Loucy (cell line): Measurements from ENCODE around the gene MAP7D1.

Source experiments
- EZH2phosphoT487 ChIP-seq: fragments of 200-600 bp; IDR thresholded peaks from 2 replicates; pipeline ENCODE4 v1.6.1; 2018; ENCODE audit warnings: antibody characterized with exemption, mild to moderate bottlenecking, moderate library complexity, borderline replicate concordance
- TF ChIP-seq, protein P1 (sequence below): fragments of 200-600 bp; sonication (generic); conservative IDR thresholded peaks from 2 replicates; pipeline ENCODE4 v1.5.1; 2014; ENCODE audit warnings: mild to moderate bottlenecking, antibody characterized with exemption, low read length

GRCh38 chr1:36176106-36176949 is 20.4 kb downstream of the MAP7D1 start:
- TF ChIP-seq, protein P1, sequence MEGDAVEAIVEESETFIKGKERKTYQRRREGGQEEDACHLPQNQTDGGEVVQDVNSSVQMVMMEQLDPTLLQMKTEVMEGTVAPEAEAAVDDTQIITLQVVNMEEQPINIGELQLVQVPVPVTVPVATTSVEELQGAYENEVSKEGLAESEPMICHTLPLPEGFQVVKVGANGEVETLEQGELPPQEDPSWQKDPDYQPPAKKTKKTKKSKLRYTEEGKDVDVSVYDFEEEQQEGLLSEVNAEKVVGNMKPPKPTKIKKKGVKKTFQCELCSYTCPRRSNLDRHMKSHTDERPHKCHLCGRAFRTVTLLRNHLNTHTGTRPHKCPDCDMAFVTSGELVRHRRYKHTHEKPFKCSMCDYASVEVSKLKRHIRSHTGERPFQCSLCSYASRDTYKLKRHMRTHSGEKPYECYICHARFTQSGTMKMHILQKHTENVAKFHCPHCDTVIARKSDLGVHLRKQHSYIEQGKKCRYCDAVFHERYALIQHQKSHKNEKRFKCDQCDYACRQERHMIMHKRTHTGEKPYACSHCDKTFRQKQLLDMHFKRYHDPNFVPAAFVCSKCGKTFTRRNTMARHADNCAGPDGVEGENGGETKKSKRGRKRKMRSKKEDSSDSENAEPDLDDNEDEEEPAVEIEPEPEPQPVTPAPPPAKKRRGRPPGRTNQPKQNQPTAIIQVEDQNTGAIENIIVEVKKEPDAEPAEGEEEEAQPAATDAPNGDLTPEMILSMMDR = no peak
- TF ChIP-seq EZH2phosphoT487 = no peak
